H1 (cell line): ENCODE data around the gene TGFB2. TPM values are rescaled to one million over a fixed set of nuclear protein-coding genes. Genes with fewer than 3 reads are reported as not detected.

Experiments used
- CTBP2 ChIP-seq: IDR thresholded peaks from 2 replicates; pipeline ENCODE4 v1.7.0; 2011; ENCODE audit warnings: borderline replicate concordance, mild to moderate bottlenecking, moderate library complexity, mixed read lengths, low read length; ENCODE audit not compliant: insufficient read depth, insufficient read length
- EZH2 ChIP-seq: fragments of 200-600 bp; sonication (generic); IDR thresholded peaks from 2 replicates; pipeline ENCODE4 v1.7.1; 2012; ENCODE audit warnings: low read depth, mild to moderate bottlenecking, moderate library complexity, low read length, inconsistent platforms; ENCODE audit not compliant: severe bottlenecking
- NRF1 ChIP-seq: IDR thresholded peaks from 2 replicates; pipeline ENCODE4 v1.6.1; 2011; ENCODE audit warnings: mild to moderate bottlenecking, low read depth, low read length, improper control_type of control experiment
- POLR2A ChIP-seq, 2 experiments: IDR thresholded peaks; 1 replicate in 1 of 2; 2 replicates in 1 of 2; pipeline ENCODE4 v1.6.1; 2011; ENCODE audit warnings: low read depth in 2 of 2, low read length in 2 of 2, mild to moderate bottlenecking in 2 of 2; ENCODE audit errors: control extremely low read depth in 1 of 2
- RAD21 ChIP-seq, 2 experiments: IDR thresholded peaks in 1 of 2; conservative IDR thresholded peaks in 1 of 2; 2 replicates each; pipeline ENCODE4 v1.6.1; 2011; ENCODE audit warnings: low read depth in 2 of 2, low read length in 2 of 2, improper control_type of control experiment in 1 of 2, inconsistent platforms in 1 of 2, mild to moderate bottlenecking in 1 of 2, moderate library complexity in 1 of 2
- SIN3A ChIP-seq, 2 experiments: IDR thresholded peaks in 1 of 2; conservative IDR thresholded peaks in 1 of 2; 2 replicates each; pipeline ENCODE4 v1.6.1; 2011 to 2012; ENCODE audit warnings: low read length in 2 of 2, improper control_type of control experiment in 1 of 2, low read depth in 1 of 2, mild to moderate bottlenecking in 1 of 2
- TAF7 ChIP-seq: optimal IDR thresholded peaks from 2 replicates; pipeline ENCODE3; 2011; ENCODE audit warnings: low read depth, mild to moderate bottlenecking, inconsistent platforms, low read length, moderate library complexity, borderline replicate concordance
- TEAD4 ChIP-seq: IDR thresholded peaks from 2 replicates; pipeline ENCODE4 v1.6.1; 2012; ENCODE audit warnings: low read depth, low read length, inconsistent platforms, mixed read lengths
- polyA plus RNA-seq, 7 experiments: library from polyadenylated mRNA; depleted of rRNA in 3 of 7; stranded (reverse) in 5 of 7; unstranded in 2 of 7; fragments of >200 nt in 5 of 7; fragments of 200-250 nt in 2 of 7; gene quantifications; 1 replicate in 5 of 7; 2 replicates in 1 of 7; 4 replicates in 1 of 7; pipeline versions ENCODE4 v1.2.1 to v1.2.3, GENCODE V29; 2011 to 2013; ENCODE audit warnings: missing spikeins in 2 of 7, mixed read lengths in 2 of 7
- total RNA-seq: library from RNA; stranded (reverse); fragmentation: NEBNext Ultra II Directional; extraction: Animal tissue kit (Norgen Biotek cat#: 25700); gene quantifications from 2 replicates; pipeline ENCODE4 v1.2.1, GENCODE V29; 2021

The TGFB2 gene
- total and polyA plus RNA-seq, 2 of the 8 experiments (the other 6 are each of a cell fraction or from before 2014, with no cell fraction given), result 0.26 to 0.84 TPM

DNA sequence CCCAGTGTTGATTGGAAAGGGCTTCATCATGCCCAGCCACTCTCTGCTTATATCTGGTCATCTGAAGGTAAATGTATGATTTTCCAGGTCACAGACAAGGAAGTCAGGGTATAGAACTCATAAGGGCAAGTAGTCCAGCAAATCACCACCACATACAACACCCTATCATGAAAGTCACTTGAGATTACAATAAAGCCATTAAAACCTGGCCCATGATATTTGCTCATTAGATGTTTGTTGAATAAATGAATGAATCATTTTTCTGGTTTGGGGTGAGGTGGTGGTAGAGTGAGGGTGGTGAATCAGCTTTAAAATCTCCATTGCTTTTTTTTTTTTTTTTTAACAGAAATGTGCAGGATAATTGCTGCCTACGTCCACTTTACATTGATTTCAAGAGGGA lies 91.9 kb downstream of the TGFB2 start (continued):
- TF ChIP-seq CTBP2 (no peak), NRF1 (no peak), SIN3A (conservative IDR thresholded peaks at IDR 0.05 in 1 of 2, IDR thresholded peaks at IDR 0.05 in 1 of 2; ENCODE audit: low read depth in 1 of 2, low read length in 2 of 2) (no peak), EZH2 (no peak), TAF7 (no peak), POLR2A (IDR thresholded peaks at IDR 0.05; ENCODE audit: control extremely low read depth in 1 of 2, low read depth in 2 of 2, low read length in 2 of 2) (no peak), TEAD4 (no peak), RAD21 (IDR thresholded peaks at IDR 0.05 in 1 of 2, conservative IDR thresholded peaks at IDR 0.05 in 1 of 2; ENCODE audit: low read depth in 2 of 2, low read length in 2 of 2) (no peak)
